ENCODE measurements around the gene KCNJ10.

Gene KCNJ10

DNA sequence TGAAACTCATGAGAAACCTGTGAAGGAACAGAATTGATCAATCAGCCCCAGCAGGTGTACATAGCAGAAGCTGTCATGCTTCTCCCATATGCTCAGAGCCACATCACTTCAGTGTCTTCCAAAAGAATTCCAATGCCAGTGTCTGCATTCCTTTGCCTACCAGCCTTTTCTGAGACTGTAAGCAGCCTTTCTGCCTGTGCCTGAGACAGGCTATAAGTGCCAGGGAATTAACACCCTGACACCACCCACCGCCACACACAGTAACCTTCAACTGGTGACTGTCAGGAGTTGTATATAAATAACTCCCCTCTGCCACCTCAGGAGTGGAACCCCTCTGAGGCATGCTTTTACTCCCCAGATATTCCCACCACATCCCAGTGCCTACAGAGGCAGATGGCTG lies 77.8 kb downstream of the KCNJ10 start:
- Histone ChIP-seq H3K9me3 (ENCODE audit: insufficient read depth, low read depth, low read length) (no peaks in the 10 kb centered on the region), H3K27ac (ENCODE audit: low read length) (no peak overlapping the region), H3K4me1 (ENCODE audit: insufficient read depth, low read length) (no peaks in the 10 kb centered on the region), H3K4me3 (ENCODE audit: low read length) (no peak overlapping the region), H3K27me3 (ENCODE audit: insufficient read depth, low read length) (no peaks in the 10 kb centered on the region), H3K9ac (ENCODE audit: low read depth, low read length) (no peak overlapping the region), H3K36me3 (ENCODE audit: insufficient read depth, low read depth, low read length) (no peaks in the 10 kb centered on the region)

DNA sequence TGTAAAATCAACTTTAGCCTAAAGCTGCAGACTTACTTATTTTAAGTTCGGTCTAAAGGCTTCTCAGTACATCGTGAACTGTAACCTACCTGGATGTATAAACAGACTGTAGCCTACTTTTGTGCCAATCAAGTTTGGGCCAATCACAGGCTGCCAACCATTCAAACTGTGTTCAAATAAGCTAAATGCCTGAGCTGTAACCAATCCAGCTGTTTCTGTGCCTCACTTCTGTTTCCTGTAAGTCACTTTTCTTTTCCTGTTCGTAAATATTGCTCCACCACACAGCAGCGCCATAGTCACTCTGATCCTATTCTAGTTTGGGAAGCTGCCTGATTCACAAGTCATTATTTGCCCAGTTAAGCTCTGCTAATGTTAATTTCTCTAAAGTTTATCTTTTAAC lies 78.4 kb downstream of the KCNJ10 start:
- no peak overlapping the region for H3K4me3 ChIP-seq (ENCODE audit: low read length)
- H3K27ac ChIP-seq (ENCODE audit: low read length): no peak overlapping the region
- no peaks in the 10 kb centered on the region for H3K9me3 ChIP-seq (ENCODE audit: insufficient read depth, low read depth, low read length)
- H3K36me3 ChIP-seq (ENCODE audit: insufficient read depth, low read depth, low read length): no peaks in the 10 kb centered on the region
- H3K4me1 ChIP-seq (ENCODE audit: insufficient read depth, low read length): no peaks in the 10 kb centered on the region
- no peaks in the 10 kb centered on the region for H3K27me3 ChIP-seq (ENCODE audit: insufficient read depth, low read length)
- no peak overlapping the region for H3K9ac ChIP-seq (ENCODE audit: low read depth, low read length)

GRCh38 chr1:159990005-159990404 lies 80.0 kb downstream of the KCNJ10 start:
- H3K27ac ChIP-seq (ENCODE audit: low read length): no peak overlapping the region
- H3K36me3 ChIP-seq (ENCODE audit: insufficient read depth, low read depth, low read length): no peaks in the 10 kb centered on the region
- no peaks in the 10 kb centered on the region for H3K27me3 ChIP-seq (ENCODE audit: insufficient read depth, low read length)
- H3K4me1 ChIP-seq (ENCODE audit: insufficient read depth, low read length): no peaks in the 10 kb centered on the region
- H3K9me3 ChIP-seq (ENCODE audit: insufficient read depth, low read depth, low read length): no peaks in the 10 kb centered on the region
- H3K4me3 ChIP-seq (ENCODE audit: low read length): no peak overlapping the region
- H3K9ac ChIP-seq (ENCODE audit: low read depth, low read length): no peak overlapping the region

- Histone ChIP-seq H3K9me3 (ENCODE audit: insufficient read depth, low read depth, low read length) (no peaks in the 10 kb centered on the region), H3K4me3 (ENCODE audit: low read length) (no peak overlapping the region), H3K4me1 (ENCODE audit: insufficient read depth, low read length) (no peaks in the 10 kb centered on the region), H3K36me3 (ENCODE audit: insufficient read depth, low read depth, low read length) (no peaks in the 10 kb centered on the region), H3K9ac (ENCODE audit: low read depth, low read length) (no peak overlapping the region), H3K27ac (ENCODE audit: low read length) (no peak overlapping the region), H3K27me3 (ENCODE audit: insufficient read depth, low read length) (no peaks in the 10 kb centered on the region)
These were observed 80.4 kb downstream of the KCNJ10 start for GRCh38 chr1:159989581-159989980.

DNA sequence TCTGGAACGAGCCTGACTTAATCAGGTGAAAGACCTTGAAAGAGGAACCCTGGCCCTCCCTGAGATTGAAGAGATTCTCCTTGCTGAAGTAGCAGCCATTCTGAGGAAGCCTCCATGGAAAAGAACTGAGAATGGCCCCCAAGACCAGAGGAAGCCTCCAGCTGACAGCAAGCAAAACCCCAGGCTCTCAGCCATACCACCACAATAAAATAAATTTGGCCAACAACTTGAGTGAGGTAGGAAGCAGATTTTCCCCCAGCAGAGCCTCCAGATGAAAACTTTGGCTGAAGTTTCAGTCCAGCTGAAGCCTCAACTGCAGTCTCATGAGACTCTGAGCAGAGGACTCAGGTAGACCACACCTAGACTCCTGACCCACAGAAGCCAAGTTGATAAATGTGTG lies 82.0 kb downstream of the KCNJ10 start:
- Histone ChIP-seq H3K4me3 (ENCODE audit: low read length) (no peak overlapping the region), H3K9me3 (ENCODE audit: insufficient read depth, low read depth, low read length) (no peaks in the 10 kb centered on the region), H3K27me3 (ENCODE audit: insufficient read depth, low read length) (no peaks in the 10 kb centered on the region), H3K27ac (ENCODE audit: low read length) (no peak overlapping the region), H3K36me3 (ENCODE audit: insufficient read depth, low read depth, low read length) (no peaks in the 10 kb centered on the region), H3K4me1 (ENCODE audit: insufficient read depth, low read length) (no peaks in the 10 kb centered on the region), H3K9ac (ENCODE audit: low read depth, low read length) (no peak overlapping the region)

DNA sequence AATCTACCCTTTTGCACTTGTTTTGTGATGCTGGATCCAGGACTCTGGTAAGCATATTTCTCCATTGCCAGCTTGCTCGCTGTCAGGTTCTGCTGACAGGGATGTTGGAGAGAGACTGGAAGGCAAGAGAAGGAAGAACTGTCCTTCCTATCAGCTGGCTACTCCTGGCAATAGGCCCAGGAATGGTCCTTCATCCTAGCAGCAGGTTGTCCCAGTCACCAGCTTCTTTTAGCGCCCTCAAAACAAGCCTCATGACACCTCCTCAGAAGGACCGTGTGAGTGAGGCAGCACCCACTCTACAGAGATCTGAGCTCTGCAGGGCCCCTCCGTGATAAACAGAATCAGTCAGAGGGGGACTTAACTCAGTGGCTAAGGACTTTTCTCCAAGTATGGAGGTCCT lies 82.8 kb downstream of the KCNJ10 start:
- no peak overlapping the region for H3K9ac ChIP-seq (ENCODE audit: low read depth, low read length)
- H3K27me3 ChIP-seq (ENCODE audit: insufficient read depth, low read length): no peaks in the 10 kb centered on the region
- H3K4me3 ChIP-seq (ENCODE audit: low read length): no peak overlapping the region
- no peak overlapping the region for H3K27ac ChIP-seq (ENCODE audit: low read length)
- H3K9me3 ChIP-seq (ENCODE audit: insufficient read depth, low read depth, low read length): no peaks in the 10 kb centered on the region
- no peaks in the 10 kb centered on the region for H3K4me1 ChIP-seq (ENCODE audit: insufficient read depth, low read length)
- H3K36me3 ChIP-seq (ENCODE audit: insufficient read depth, low read depth, low read length): no peaks in the 10 kb centered on the region

GRCh38 chr1:159986531-159986930 lies 83.4 kb downstream of the KCNJ10 start:
- H3K9me3 ChIP-seq (ENCODE audit: insufficient read depth, low read depth, low read length): no peaks in the 10 kb centered on the region
- H3K27ac ChIP-seq (ENCODE audit: low read length): no peak overlapping the region
- H3K4me3 ChIP-seq (ENCODE audit: low read length): no peak overlapping the region
- H3K9ac ChIP-seq (ENCODE audit: low read depth, low read length): no peak overlapping the region
- H3K4me1 ChIP-seq (ENCODE audit: insufficient read depth, low read length): no peaks in the 10 kb centered on the region
- H3K27me3 ChIP-seq (ENCODE audit: insufficient read depth, low read length): no peaks in the 10 kb centered on the region
- no peaks in the 10 kb centered on the region for H3K36me3 ChIP-seq (ENCODE audit: insufficient read depth, low read depth, low read length)

DNA sequence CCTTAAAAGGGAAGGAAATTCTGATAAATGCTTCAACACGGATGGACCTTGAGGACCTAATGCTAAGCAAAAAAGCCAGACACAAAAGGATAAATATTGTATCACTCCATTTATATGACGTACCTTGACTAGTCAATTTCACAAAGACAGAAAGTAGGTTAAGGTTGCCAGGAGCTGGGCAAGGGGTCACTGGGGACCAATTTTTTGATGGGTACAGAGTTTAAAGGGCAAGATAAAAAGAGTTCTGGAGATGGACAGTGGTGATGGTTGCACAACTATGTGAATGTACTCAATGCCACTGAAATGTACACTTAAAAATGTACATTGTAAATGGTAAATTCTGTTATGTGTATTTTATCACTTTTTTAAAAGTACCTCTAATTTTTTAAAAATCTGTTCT lies 83.9 kb downstream of the KCNJ10 start:
- H3K9me3 ChIP-seq (ENCODE audit: insufficient read depth, low read depth, low read length): no peaks in the 10 kb centered on the region
- no peak overlapping the region for H3K9ac ChIP-seq (ENCODE audit: low read depth, low read length)
- H3K4me3 ChIP-seq (ENCODE audit: low read length): no peak overlapping the region
- H3K4me1 ChIP-seq (ENCODE audit: insufficient read depth, low read length): no peaks in the 10 kb centered on the region
- no peaks in the 10 kb centered on the region for H3K27me3 ChIP-seq (ENCODE audit: insufficient read depth, low read length)
- H3K36me3 ChIP-seq (ENCODE audit: insufficient read depth, low read depth, low read length): no peaks in the 10 kb centered on the region
- no peak overlapping the region for H3K27ac ChIP-seq (ENCODE audit: low read length)

DNA sequence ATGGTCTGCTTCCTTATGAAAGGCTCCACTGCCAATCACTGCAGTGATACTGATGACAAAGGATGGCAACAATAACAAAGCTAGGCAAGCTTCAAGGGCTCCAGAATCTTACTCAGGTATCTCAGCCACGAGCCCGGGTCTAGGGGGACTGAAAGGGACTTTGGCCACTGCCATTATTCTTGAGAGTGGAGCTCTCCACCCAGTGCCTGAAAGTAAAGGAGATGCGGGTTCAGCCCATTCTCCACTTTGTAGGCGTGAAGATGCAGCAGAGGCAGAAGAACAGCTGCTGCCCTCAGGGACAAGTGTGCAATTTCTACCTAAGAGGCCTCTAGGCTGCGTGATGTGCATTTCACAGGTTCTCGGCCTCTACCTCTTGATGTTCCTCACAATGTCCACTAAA lies 84.5 kb downstream of the KCNJ10 start:
- Histone ChIP-seq H3K4me3 (ENCODE audit: low read length) (no peak overlapping the region), H3K27me3 (ENCODE audit: insufficient read depth, low read length) (no peaks in the 10 kb centered on the region), H3K9ac (ENCODE audit: low read depth, low read length) (no peak overlapping the region), H3K27ac (ENCODE audit: low read length) (no peak overlapping the region), H3K36me3 (ENCODE audit: insufficient read depth, low read depth, low read length) (no peaks in the 10 kb centered on the region), H3K9me3 (ENCODE audit: insufficient read depth, low read depth, low read length) (no peaks in the 10 kb centered on the region), H3K4me1 (ENCODE audit: insufficient read depth, low read length) (no peaks in the 10 kb centered on the region)

GRCh38 chr1:159983681-159984080 lies 86.3 kb downstream of the KCNJ10 start:
- H3K9ac ChIP-seq (ENCODE audit: low read depth, low read length): no peak overlapping the region
- no peak overlapping the region for H3K27ac ChIP-seq (ENCODE audit: low read length)
- H3K9me3 ChIP-seq (ENCODE audit: insufficient read depth, low read depth, low read length): no peaks in the 10 kb centered on the region
- no peaks in the 10 kb centered on the region; the same call in 1 of the 2 replicates for H3K27me3 ChIP-seq (ENCODE audit: insufficient read depth, low read length)
- no peaks in the 10 kb centered on the region for H3K36me3 ChIP-seq (ENCODE audit: insufficient read depth, low read depth, low read length)
- H3K4me1 ChIP-seq (ENCODE audit: insufficient read depth, low read length): no peaks in the 10 kb centered on the region
- H3K4me3 ChIP-seq (ENCODE audit: low read length): no peak overlapping the region

- Histone ChIP-seq H3K4me3 (ENCODE audit: low read length) (no peak overlapping the region), H3K4me1 (ENCODE audit: insufficient read depth, low read length) (no peaks in the 10 kb centered on the region), H3K9me3 (ENCODE audit: insufficient read depth, low read depth, low read length) (no peaks in the 10 kb centered on the region), H3K27ac (ENCODE audit: low read length) (no peak overlapping the region), H3K27me3 (ENCODE audit: insufficient read depth, low read length) (no peaks in the 10 kb centered on the region; the same call in 1 of the 2 replicates), H3K9ac (ENCODE audit: low read depth, low read length) (no peak overlapping the region), H3K36me3 (ENCODE audit: insufficient read depth, low read depth, low read length) (no peaks in the 10 kb centered on the region)
These were observed 87.7 kb downstream of the KCNJ10 start for GRCh38 chr1:159982280-159982679.

DNA sequence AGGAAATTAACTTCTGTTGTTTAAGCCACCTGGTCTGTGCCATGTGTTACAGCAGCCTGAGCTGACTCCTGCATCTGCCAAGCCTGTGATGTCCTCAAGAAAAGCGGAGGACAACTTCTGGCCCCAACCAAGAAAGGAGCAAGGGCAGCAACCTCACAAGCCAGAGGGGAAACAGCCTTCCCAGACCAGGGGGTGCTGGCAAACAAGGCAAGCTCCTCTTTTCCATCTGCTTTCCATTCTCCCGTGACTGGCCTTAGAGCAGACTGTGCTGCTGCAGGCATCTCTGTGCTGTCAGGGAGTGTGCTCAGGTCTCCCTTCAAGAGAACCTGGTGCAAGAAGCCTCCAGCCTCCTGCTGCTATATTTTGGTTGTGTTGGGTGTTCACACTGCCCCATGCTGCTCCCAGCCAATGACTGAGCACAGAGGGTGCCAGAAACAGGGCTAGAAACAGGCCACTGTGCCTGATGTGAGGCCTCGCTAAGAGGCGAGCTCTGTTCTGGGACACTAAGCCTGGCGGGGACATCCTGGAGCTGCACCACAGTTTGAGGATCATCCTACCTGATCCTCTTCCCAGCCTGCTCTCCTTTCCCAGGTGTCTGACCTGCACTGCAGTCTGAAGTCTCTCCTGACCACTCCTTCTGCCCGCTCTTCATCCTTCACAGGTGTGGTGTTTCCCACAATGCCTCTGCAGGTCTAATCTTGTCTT lies 88.5 kb downstream of the KCNJ10 start:
- Histone ChIP-seq H3K27me3 (ENCODE audit: insufficient read depth, low read length) (no peaks in the 10 kb centered on the region; the same call in 1 of the 2 replicates), H3K9ac (ENCODE audit: low read depth, low read length) (no peak overlapping the region), H3K4me3 (ENCODE audit: low read length) (no peak overlapping the region), H3K4me1 (ENCODE audit: insufficient read depth, low read length) (no peaks in the 10 kb centered on the region), H3K9me3 (ENCODE audit: insufficient read depth, low read depth, low read length) (no peaks in the 10 kb centered on the region), H3K36me3 (ENCODE audit: insufficient read depth, low read depth, low read length) (no peaks in the 10 kb centered on the region), H3K27ac (ENCODE audit: low read length) (no peak overlapping the region)

Data from iPS-20b (cell line).